ENCODE measurements around the gene MRPS25. TPM values are rescaled to one million over a fixed set of nuclear protein-coding genes. Genes with fewer than 3 reads are reported as not detected.

Gene MRPS25
- total RNA-seq, 1 experiment from 2014 or later = 60.6 TPM

DNA sequence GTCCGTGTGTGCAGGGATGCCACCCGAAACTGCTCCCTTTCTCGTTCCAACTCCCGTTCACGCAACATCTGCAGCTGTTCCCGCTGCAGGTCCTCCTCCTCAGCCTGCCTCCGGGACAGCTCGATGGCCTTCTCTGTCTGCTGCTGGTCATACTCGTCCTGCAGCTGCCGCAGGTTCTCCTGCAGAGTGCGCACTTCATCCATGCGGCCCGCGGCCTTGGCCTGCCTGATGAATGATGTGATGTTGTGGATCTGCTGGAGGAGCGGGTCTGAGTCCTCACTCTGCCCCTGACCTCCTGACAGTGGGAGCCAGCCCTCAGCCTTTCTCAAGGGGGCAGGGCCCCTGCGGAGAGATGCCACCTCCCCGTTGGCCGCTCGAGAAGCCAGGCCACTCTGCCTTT lies 9.4 kb upstream of the MRPS25 start:
- H3K4me3 ChIP-seq (ENCODE audit: low read length) = no peak overlapping the region
- no peak overlapping the region for H3K4me2 ChIP-seq (ENCODE audit: low read depth, low read length, poor library complexity, severe bottlenecking)
- H4K20me1 ChIP-seq (ENCODE audit: insufficient read depth, low read depth, low read length) = no peaks in the 10 kb centered on the region
- H3K27me3 ChIP-seq (ENCODE audit: low read length) = no peaks in the 10 kb centered on the region
- H3K4me1 ChIP-seq (ENCODE audit: low read length) = no peaks in the 10 kb centered on the region
- no peaks in the 10 kb centered on the region for H3K9me3 ChIP-seq (ENCODE audit: low read length)
- DNase-seq = no peak
- no peak overlapping the region for H3K9ac ChIP-seq (ENCODE audit: low read length)
- no peaks in the 10 kb centered on the region for H3K79me2 ChIP-seq (ENCODE audit: low read length)
- H3K27ac ChIP-seq (ENCODE audit: low read length) = no peak overlapping the region
- no peaks in the 10 kb centered on the region for H3K9me2 ChIP-seq (replicated peaks; ENCODE audit: insufficient read depth, low read length)
- peaks cover 27% of the 10 kb centered on the region for H3K36me3 ChIP-seq (ENCODE audit: insufficient read depth, low read length)
- H2AFZ ChIP-seq (ENCODE audit: low read length) = no peak overlapping the region

DNA sequence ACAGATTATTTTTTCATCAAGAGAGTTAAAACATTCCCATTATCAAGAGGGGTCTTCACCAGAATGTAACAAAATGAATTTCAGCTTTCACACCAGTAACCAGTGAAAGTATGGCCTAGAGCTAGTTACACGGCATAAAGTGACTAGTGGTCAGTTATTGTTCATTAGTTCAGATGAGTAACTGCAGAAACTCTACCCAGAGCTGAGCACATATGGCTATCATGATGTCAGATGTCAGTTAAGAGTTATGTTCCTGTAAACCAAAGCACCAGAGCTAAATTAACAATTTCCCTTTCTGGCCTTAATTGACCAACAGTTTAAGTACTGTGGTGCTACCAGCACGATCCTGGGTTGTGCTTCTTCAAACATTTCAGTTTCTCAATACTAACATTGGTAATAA lies 6.6 kb upstream of the MRPS25 start:
- Histone ChIP-seq H3K4me1 (ENCODE audit: low read length) (no peaks in the 10 kb centered on the region), H3K9me3 (ENCODE audit: low read length) (no peaks in the 10 kb centered on the region), H3K4me2 (ENCODE audit: low read depth, low read length, poor library complexity, severe bottlenecking) (no peak overlapping the region), H4K20me1 (ENCODE audit: insufficient read depth, low read depth, low read length) (no peaks in the 10 kb centered on the region), H3K9ac (ENCODE audit: low read length) (no peak overlapping the region), H3K27me3 (ENCODE audit: low read length) (no peaks in the 10 kb centered on the region), H2AFZ (ENCODE audit: low read length) (no peak overlapping the region), H3K4me3 (ENCODE audit: low read length) (no peak overlapping the region), H3K79me2 (ENCODE audit: low read length) (no peaks in the 10 kb centered on the region), H3K36me3 (ENCODE audit: insufficient read depth, low read length) (peaks cover 10% of the 10 kb centered on the region; the same call in 1 of the 2 replicates), H3K27ac (ENCODE audit: low read length) (no peak overlapping the region), H3K9me2 (replicated peaks; ENCODE audit: insufficient read depth, low read length) (no peaks in the 10 kb centered on the region)
- no peak for DNase-seq

DNA sequence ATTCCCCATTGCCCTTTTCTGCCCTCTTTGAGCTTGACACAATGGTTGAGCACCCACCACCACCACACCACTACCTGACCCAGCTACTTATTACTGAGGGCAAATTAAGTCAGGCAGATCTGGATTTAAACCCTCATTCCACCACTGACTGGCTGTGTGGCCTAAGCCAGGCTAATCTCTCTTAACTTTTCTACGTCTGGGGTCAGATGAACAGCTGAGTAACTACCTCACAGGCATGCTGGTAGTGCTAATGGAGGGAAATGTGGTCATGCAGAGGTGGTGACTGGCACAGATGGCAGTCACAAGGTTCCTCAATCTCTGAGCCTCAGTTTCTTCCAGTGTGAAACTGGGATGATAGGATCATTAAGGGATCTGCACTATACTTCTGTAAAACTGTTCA lies 4.3 kb upstream of the MRPS25 start:
- peaks cover 5% of the 10 kb centered on the region for H3K4me1 ChIP-seq (ENCODE audit: low read length)
- no peak overlapping the region for H3K4me3 ChIP-seq (ENCODE audit: low read length)
- no peak overlapping the region for H2AFZ ChIP-seq (ENCODE audit: low read length)
- H3K27me3 ChIP-seq (ENCODE audit: low read length) = no peaks in the 10 kb centered on the region
- no peaks in the 10 kb centered on the region for H3K9me3 ChIP-seq (ENCODE audit: low read length)
- no peak overlapping the region for H3K4me2 ChIP-seq (ENCODE audit: low read depth, low read length, poor library complexity, severe bottlenecking)
- peaks cover under 1% of the 10 kb centered on the region; the same call in 1 of the 2 replicates for H4K20me1 ChIP-seq (ENCODE audit: insufficient read depth, low read depth, low read length)
- H3K79me2 ChIP-seq (ENCODE audit: low read length) = peaks cover 7% of the 10 kb centered on the region
- no peak for DNase-seq
- no peak overlapping the region for H3K27ac ChIP-seq (ENCODE audit: low read length)
- no peak overlapping the region for H3K9ac ChIP-seq (ENCODE audit: low read length)
- H3K9me2 ChIP-seq (replicated peaks; ENCODE audit: insufficient read depth, low read length) = no peaks in the 10 kb centered on the region
- H3K36me3 ChIP-seq (ENCODE audit: insufficient read depth, low read length) = no peaks in the 10 kb centered on the region

DNA sequence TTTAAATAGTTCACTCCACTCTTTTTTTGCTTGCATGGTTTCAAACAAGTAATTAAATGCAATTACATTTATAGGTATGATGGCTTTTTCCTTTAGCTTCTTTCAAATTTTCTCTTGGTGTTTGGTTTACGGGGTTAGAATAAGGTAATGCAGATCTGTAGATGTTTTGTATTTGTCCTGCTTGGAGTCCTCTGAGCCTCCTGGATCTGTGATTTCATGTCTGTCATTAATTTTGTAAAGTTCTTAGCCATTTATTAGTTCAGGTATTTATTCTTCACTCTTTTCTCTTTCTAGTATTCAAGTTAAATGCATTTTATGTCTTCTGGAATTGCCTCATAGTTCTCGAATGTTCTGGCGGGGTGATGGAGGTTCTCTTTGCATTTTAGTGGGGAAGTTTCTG lies 1.4 kb upstream of the MRPS25 start:
- no peaks in the 10 kb centered on the region for H3K9me2 ChIP-seq (replicated peaks; ENCODE audit: insufficient read depth, low read length)
- H4K20me1 ChIP-seq (ENCODE audit: insufficient read depth, low read depth, low read length) = peaks cover 17% of the 10 kb centered on the region
- no peak overlapping the region for H3K4me2 ChIP-seq (ENCODE audit: low read depth, low read length, poor library complexity, severe bottlenecking)
- H3K79me2 ChIP-seq (ENCODE audit: low read length) = peaks cover 24% of the 10 kb centered on the region
- H3K27me3 ChIP-seq (ENCODE audit: low read length) = no peaks in the 10 kb centered on the region
- H2AFZ ChIP-seq (ENCODE audit: low read length) = no peak overlapping the region
- no peak for DNase-seq
- no peak overlapping the region for H3K9ac ChIP-seq (ENCODE audit: low read length)
- H3K4me1 ChIP-seq (ENCODE audit: low read length) = peaks cover 18% of the 10 kb centered on the region
- no peak overlapping the region for H3K4me3 ChIP-seq (ENCODE audit: low read length)
- no peak overlapping the region for H3K27ac ChIP-seq (ENCODE audit: low read length)
- H3K9me3 ChIP-seq (ENCODE audit: low read length) = no peaks in the 10 kb centered on the region
- peaks cover 9% of the 10 kb centered on the region; the same call in 1 of the 2 replicates for H3K36me3 ChIP-seq (ENCODE audit: insufficient read depth, low read length)

DNA sequence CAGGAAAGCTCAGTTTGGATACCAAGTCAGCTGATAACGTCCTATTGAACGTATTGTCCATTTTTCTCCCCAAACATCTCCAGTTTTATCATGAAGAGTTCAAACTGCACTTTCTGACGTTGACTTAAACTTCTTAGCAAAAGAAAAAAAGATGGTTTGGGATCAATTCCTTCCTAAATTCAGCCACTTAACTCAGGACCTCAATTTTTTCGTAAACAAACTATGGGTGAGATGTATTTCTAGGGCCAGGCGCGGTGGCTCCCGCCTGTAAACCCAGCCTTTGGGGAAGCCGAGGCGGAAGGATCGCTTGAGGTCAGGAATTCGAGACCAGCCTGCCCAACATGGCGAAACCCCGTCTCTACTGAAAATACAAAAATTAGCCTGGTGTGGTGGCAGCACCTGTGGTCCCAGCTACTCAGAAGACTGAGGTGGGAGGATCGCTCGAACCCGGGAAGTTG lies 464 bp upstream of the MRPS25 start:
- no peaks in the 10 kb centered on the region for H3K27me3 ChIP-seq (ENCODE audit: low read length)
- no peak for DNase-seq
- peak overlapping the region; percentile 79 for H3K4me2 ChIP-seq (ENCODE audit: low read depth, low read length, poor library complexity, severe bottlenecking)
- H3K36me3 ChIP-seq (ENCODE audit: insufficient read depth, low read length) = peaks cover 9% of the 10 kb centered on the region; the same call in 1 of the 2 replicates
- H3K9me3 ChIP-seq (ENCODE audit: low read length) = no peaks in the 10 kb centered on the region
- no peak overlapping the region for H3K27ac ChIP-seq (ENCODE audit: low read length)
- H3K4me1 ChIP-seq (ENCODE audit: low read length) = peaks cover 18% of the 10 kb centered on the region
- H3K9me2 ChIP-seq (replicated peaks; ENCODE audit: insufficient read depth, low read length) = no peaks in the 10 kb centered on the region
- H3K4me3 ChIP-seq (ENCODE audit: low read length) = peak overlapping the region; percentile 86
- peaks cover 17% of the 10 kb centered on the region for H4K20me1 ChIP-seq (ENCODE audit: insufficient read depth, low read depth, low read length)
- H3K79me2 ChIP-seq (ENCODE audit: low read length) = peaks cover 29% of the 10 kb centered on the region
- peak overlapping the region; percentile 96 for H3K9ac ChIP-seq (ENCODE audit: low read length)
- H2AFZ ChIP-seq (ENCODE audit: low read length) = peak overlapping the region; percentile 87

DNA sequence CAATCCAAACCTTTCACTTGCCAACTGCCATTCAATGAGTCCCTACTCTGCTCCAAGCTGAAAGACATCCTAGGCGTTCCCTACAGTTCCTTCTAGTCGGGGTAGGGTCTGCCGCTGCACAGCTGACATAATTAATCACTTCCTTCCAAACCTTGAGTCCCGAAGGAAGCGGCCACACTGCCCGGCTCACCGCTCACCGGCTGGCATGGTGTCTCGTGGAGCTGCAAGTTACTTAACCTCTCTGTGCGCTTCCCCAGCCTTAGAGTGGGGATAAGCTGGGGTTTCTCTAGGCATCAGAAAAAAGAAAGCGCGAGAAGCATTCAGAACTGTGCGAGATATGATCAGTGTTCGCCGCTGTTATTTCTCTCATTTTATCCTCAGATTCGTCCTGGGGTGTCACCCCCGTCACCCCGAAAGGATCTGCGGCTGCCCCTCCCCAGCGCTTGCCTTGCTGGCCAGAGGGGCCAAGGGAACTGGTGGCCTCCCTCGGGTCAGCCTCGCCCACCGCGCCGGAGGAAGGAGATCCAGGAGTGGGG lies 748 bp downstream of the MRPS25 start:
- Histone ChIP-seq H4K20me1 (ENCODE audit: insufficient read depth, low read depth, low read length) (peaks cover 19% of the 10 kb centered on the region), H3K9ac (ENCODE audit: low read length) (peak overlapping the region; percentile 96), H3K36me3 (ENCODE audit: insufficient read depth, low read length) (peaks cover 16% of the 10 kb centered on the region; the same call in 1 of the 2 replicates), H3K27me3 (ENCODE audit: low read length) (no peaks in the 10 kb centered on the region), H3K27ac (ENCODE audit: low read length) (peak overlapping the region; percentile 66), H3K4me3 (ENCODE audit: low read length) (peak overlapping the region; percentile 86), H3K79me2 (ENCODE audit: low read length) (peaks cover 38% of the 10 kb centered on the region), H3K9me2 (replicated peaks; ENCODE audit: insufficient read depth, low read length) (no peaks in the 10 kb centered on the region), H3K4me1 (ENCODE audit: low read length) (peaks cover 18% of the 10 kb centered on the region), H2AFZ (ENCODE audit: low read length) (no peak overlapping the region), H3K9me3 (ENCODE audit: low read length) (no peaks in the 10 kb centered on the region), H3K4me2 (ENCODE audit: low read depth, low read length, poor library complexity, severe bottlenecking) (peak overlapping the region; percentile 79)
- DNase-seq = peak; percentile 73

DNA sequence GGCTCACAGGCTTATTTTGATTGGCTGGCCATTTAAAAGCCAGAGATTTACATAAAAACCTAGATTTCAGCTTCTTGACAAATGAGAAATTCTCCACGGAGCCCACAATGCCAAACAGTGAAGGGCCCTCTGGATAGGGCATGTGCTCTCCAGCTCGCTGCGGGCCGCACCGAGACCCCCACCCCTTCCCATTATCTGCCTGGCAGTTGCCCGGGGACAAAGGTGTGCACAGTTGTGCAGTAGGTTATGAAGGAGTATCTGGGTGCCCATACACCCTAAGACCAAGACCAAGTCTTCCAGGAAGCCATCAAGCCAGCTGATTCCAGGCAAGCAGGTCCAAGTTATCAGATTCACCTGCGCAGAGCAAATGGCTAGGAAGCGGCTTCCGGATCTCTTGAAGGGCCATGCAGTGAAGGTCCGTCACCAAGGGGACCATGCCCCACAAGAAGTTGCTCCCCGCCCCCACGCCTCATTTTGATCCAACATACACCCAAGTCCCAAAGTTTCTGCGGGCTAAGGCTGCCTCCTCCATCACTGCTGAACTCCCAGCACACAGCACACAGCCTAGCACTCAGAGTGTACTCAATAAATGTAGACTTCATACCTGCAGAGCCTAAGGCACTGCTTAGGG lies 1.3 kb downstream of the MRPS25 start:
- H3K4me3 ChIP-seq (ENCODE audit: low read length) = peak overlapping the region; percentile 86
- H3K9me3 ChIP-seq (ENCODE audit: low read length) = no peaks in the 10 kb centered on the region
- H3K9ac ChIP-seq (ENCODE audit: low read length) = peak overlapping the region; percentile 96
- no peaks in the 10 kb centered on the region for H3K9me2 ChIP-seq (replicated peaks; ENCODE audit: insufficient read depth, low read length)
- DNase-seq = no peak
- peaks cover 18% of the 10 kb centered on the region for H3K4me1 ChIP-seq (ENCODE audit: low read length)
- H3K27me3 ChIP-seq (ENCODE audit: low read length) = no peaks in the 10 kb centered on the region
- H2AFZ ChIP-seq (ENCODE audit: low read length) = no peak overlapping the region
- H3K4me2 ChIP-seq (ENCODE audit: low read depth, low read length, poor library complexity, severe bottlenecking) = peak overlapping the region; percentile 79
- H3K27ac ChIP-seq (ENCODE audit: low read length) = no peak overlapping the region; the same call in 1 of the 2 replicates
- H4K20me1 ChIP-seq (ENCODE audit: insufficient read depth, low read depth, low read length) = peaks cover 25% of the 10 kb centered on the region
- peaks cover 20% of the 10 kb centered on the region; the same call in 1 of the 2 replicates for H3K36me3 ChIP-seq (ENCODE audit: insufficient read depth, low read length)
- H3K79me2 ChIP-seq (ENCODE audit: low read length) = peaks cover 44% of the 10 kb centered on the region

DNA sequence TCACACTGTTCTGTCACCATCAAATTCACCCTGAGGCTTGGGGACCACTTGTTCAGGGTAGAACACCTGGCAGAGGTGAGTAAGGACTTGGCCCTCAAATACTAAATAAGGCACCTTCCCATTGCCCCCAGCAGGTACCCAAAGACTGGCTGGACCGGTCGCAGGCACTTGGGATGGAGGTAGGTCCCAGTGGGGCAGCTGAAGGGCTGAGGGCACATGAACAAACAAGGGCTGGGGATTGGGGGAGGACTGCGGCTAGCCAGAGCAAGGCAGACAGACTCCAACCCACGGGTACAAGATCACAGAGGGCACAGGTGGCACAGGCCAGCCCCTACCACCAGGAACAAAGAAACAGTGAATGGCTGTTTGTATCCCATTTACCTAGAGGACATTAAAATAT lies 1.9 kb downstream of the MRPS25 start:
- no peaks in the 10 kb centered on the region for H3K27me3 ChIP-seq (ENCODE audit: low read length)
- peak overlapping the region; percentile 86 for H3K4me3 ChIP-seq (ENCODE audit: low read length)
- no peak overlapping the region for H3K27ac ChIP-seq (ENCODE audit: low read length)
- H3K79me2 ChIP-seq (ENCODE audit: low read length) = peaks cover 49% of the 10 kb centered on the region
- H3K9ac ChIP-seq (ENCODE audit: low read length) = no peak overlapping the region
- H3K4me2 ChIP-seq (ENCODE audit: low read depth, low read length, poor library complexity, severe bottlenecking) = peak overlapping the region; percentile 79
- no peaks in the 10 kb centered on the region for H3K9me3 ChIP-seq (ENCODE audit: low read length)
- DNase-seq = no peak
- H4K20me1 ChIP-seq (ENCODE audit: insufficient read depth, low read depth, low read length) = peaks cover 27% of the 10 kb centered on the region
- H3K36me3 ChIP-seq (ENCODE audit: insufficient read depth, low read length) = peaks cover 25% of the 10 kb centered on the region; the same call in 1 of the 2 replicates
- peaks cover 18% of the 10 kb centered on the region for H3K4me1 ChIP-seq (ENCODE audit: low read length)
- no peak overlapping the region for H2AFZ ChIP-seq (ENCODE audit: low read length)
- H3K9me2 ChIP-seq (replicated peaks; ENCODE audit: insufficient read depth, low read length) = no peaks in the 10 kb centered on the region
